SJSA1 (cell line): ENCODE results near the gene HCK. TPM values are rescaled to one million over a fixed set of nuclear protein-coding genes. Genes with fewer than 3 reads are reported as not detected.
"Not testable (repeated sequence)": the region's sequence is repeated elsewhere in the genome, so short reads cannot be mapped to it uniquely, and the experiment has no call there.

Source experiments
- DNase-seq, 2 experiments: peaks; one replicate each; pipeline ENCODE4 v3.0.0-alpha.2; 2015 to 2020; ENCODE audit warnings: low spot score in 2 of 2, low read depth in 1 of 2
- H3K27ac ChIP-seq: fragments of 250-450 bp; sonication (Bioruptor Pico); 2 replicates; pipeline ENCODE4 v1.5.1; 2020; ENCODE audit warnings: mild to moderate bottlenecking, moderate library complexity
- H3K27me3 ChIP-seq: fragments of 250-450 bp; sonication (Bioruptor Pico); replicated peaks from 2 replicates; pipeline ENCODE4 v1.5.1; 2020; ENCODE audit warnings: mild to moderate bottlenecking, moderate library complexity
- H3K36me3 ChIP-seq: fragments of 250-450 bp; sonication (Bioruptor Pico); 2 replicates; pipeline ENCODE4 v1.5.1; 2020; ENCODE audit warnings: mild to moderate bottlenecking
- H3K4me1 ChIP-seq: fragments of 250-450 bp; sonication (Bioruptor Pico); replicated peaks from 2 replicates; pipeline ENCODE4 v1.6.1; 2021; ENCODE audit warnings: mild to moderate bottlenecking
- H3K4me3 ChIP-seq: fragments of 250-450 bp; sonication (Bioruptor Pico); 2 replicates; pipeline ENCODE4 v1.5.1; 2020; ENCODE audit warnings: mild to moderate bottlenecking
- H3K9me3 ChIP-seq: fragments of 250-450 bp; sonication (Bioruptor Pico); replicated peaks from 2 replicates; pipeline ENCODE4 v1.5.1; 2020; ENCODE audit warnings: mild to moderate bottlenecking
- total RNA-seq: library from RNA; depleted of rRNA; stranded (reverse); fragments of >200 nt; shearing (Covaris generic); gene quantifications from 2 replicates; pipeline ENCODE4 v1.2.3, GENCODE V29; 2014

Gene HCK
- total RNA-seq, 1 experiment from 2014 or later: not detected

DNA sequence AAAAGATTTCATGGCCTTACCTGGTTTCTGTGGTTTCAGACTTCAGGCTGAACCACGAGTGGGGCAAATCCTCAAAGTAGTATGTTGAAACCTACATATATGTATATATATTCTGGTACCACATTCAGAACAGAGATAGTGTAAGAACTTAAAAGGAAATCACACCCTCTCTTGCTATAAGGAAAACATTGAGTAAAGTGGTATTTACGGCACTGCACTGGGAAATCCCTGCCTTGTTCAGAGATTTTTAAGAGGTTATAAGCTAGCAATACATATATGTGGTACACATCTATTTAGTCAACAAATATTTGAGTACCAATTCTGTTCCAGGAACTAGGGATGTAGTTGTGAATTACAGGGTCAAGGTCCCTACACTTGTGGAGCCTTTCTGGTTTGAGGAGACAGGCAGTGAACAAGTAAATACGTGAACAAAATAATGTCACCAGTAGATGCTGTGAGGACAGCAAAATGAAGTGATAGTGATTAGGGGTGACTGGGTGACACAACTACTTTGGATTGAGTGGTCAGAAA lies 59.2 kb downstream of the HCK start:
- Histone ChIP-seq H3K9me3 (0 out of 2 replicates have a peak, but pooled peaks cover 5% of the 10 kb centered on the region), H3K27me3 (peaks cover 7% of the 10 kb centered on the region; the same call in 1 of the 2 replicates), H3K27ac (no peak overlapping the region), H3K36me3 (peaks cover 26% of the 10 kb centered on the region), H3K4me3 (no peak overlapping the region), H3K4me1 (peaks cover 10% of the 10 kb centered on the region)
- DNase-seq: no peak

DNA sequence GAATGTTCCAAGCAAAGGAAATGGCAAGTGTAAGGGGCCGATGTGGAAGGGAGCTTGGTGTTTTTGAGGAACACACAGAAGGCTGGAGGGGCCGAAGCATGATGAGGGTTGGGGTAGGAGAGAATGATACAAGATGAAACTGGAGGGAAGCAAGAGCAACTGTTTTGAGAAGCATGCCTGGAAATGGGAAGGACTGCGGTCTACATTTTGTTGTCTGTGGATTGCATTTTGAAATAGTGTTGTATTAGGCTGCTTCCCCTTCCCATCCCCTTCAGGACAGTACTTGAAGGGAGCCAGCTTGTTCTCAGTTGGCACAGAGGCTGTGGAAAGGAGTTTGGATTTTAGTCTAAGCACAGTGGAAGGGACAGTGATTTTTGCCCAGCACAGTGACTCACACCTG lies 59.7 kb downstream of the HCK start:
- Histone ChIP-seq H3K27ac (no peak overlapping the region), H3K27me3 (peaks cover 4% of the 10 kb centered on the region; the same call in 1 of the 2 replicates), H3K4me3 (no peak overlapping the region), H3K9me3 (0 out of 2 replicates have a peak, but pooled peaks cover 5% of the 10 kb centered on the region), H3K36me3 (peaks cover 26% of the 10 kb centered on the region), H3K4me1 (peaks cover 10% of the 10 kb centered on the region)
- no peak for DNase-seq

DNA sequence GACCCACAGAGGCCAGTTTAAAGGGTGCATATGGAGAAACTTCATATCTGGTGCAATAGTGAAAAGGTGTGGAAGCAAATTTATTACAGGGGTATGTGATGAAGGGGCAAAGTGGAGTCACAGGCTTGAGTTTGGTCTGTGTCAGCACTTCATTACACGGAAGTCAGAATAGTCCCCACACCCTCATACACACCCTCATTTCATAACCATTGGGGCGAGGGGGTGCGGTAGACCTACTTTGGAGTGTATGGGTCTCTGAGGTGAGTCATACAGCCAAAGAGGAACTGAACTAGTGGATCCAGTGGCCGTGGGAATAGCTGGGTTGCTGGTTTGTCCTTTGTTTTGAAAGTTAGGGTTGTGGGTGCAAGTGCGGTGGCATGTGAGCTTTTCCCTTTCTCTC lies 60.8 kb downstream of the HCK start:
- Histone ChIP-seq H3K27me3 (no peaks in the 10 kb centered on the region), H3K27ac (no peak overlapping the region), H3K36me3 (peaks cover 27% of the 10 kb centered on the region), H3K9me3 (0 out of 2 replicates have a peak, but pooled peaks cover 5% of the 10 kb centered on the region), H3K4me1 (peaks cover 10% of the 10 kb centered on the region), H3K4me3 (no peak overlapping the region)
- no peak for DNase-seq

DNA sequence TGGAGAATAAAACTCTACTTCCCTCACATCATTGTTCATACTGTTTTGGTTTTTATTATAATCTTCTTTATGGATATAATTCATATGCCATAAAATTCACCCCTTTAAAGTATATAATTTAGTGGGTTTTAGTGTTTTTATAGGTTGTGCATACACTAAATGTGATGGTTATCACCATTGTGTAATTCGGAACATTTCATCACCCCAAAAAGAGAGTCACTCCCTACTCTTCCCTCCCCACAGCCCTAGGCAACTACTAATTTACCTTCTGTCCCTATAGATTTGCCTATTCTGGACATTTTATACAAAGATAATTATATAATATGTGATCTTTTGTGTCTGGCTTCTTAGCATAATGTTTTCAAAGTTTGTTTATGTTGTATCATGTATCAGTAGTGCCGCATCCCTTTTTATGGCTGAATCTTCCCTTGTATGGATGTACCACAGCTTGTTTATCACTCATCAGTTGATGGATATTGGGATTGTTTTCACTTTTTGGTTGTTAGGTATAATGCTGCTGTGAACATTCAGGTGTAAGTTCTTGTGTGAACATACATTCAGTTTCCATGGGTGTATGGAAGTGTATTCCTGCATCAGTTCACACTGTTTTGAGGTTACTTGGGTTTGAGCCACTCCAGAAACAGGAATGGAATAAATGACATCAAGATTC lies 61.7 kb downstream of the HCK start:
- H3K27me3 ChIP-seq: no peaks in the 10 kb centered on the region
- no peak for DNase-seq
- H3K9me3 ChIP-seq: 0 out of 2 replicates have a peak, but pooled peaks cover 5% of the 10 kb centered on the region
- no peak overlapping the region for H3K27ac ChIP-seq
- peaks cover 10% of the 10 kb centered on the region for H3K4me1 ChIP-seq
- H3K4me3 ChIP-seq: no peak overlapping the region
- H3K36me3 ChIP-seq: peaks cover 29% of the 10 kb centered on the region

DNA sequence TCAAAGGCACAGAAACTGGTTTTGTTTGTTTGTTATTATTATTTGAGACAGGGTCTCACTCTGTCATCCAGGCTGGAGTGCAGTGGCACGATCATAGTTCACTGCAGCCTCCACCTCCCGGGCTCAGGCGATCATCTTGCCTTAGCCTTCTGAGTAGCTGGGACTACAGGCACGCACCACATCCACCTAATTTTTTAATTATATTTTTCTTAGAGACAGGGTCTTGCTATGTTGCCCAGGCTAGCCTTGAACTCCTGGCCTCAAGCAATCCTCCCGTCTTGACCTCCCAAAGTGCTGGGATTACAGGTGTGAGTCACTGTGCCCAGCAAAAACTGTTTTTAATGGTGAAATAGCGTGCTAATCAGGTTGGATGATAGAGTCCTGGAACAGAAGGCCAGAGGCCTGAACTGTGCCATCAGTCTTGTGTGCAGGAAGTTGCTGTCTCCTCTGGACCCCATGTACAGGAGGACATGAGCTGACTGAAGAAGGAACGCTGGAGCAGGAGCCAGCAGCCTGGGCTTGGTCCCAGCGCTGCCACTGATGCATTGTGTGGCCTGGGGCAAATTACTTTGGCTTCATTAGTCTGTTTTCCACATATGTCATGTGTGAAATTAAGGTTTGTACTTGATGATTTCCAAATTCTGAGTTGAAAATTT lies 62.4 kb downstream of the HCK start:
- no peak overlapping the region for H3K4me3 ChIP-seq
- no peak overlapping the region for H3K27ac ChIP-seq
- H3K27me3 ChIP-seq: no peaks in the 10 kb centered on the region
- H3K4me1 ChIP-seq: peaks cover 10% of the 10 kb centered on the region
- H3K36me3 ChIP-seq: peaks cover 28% of the 10 kb centered on the region
- 0 out of 2 replicates have a peak, but pooled peaks cover 2% of the 10 kb centered on the region for H3K9me3 ChIP-seq
- no peak for DNase-seq

DNA sequence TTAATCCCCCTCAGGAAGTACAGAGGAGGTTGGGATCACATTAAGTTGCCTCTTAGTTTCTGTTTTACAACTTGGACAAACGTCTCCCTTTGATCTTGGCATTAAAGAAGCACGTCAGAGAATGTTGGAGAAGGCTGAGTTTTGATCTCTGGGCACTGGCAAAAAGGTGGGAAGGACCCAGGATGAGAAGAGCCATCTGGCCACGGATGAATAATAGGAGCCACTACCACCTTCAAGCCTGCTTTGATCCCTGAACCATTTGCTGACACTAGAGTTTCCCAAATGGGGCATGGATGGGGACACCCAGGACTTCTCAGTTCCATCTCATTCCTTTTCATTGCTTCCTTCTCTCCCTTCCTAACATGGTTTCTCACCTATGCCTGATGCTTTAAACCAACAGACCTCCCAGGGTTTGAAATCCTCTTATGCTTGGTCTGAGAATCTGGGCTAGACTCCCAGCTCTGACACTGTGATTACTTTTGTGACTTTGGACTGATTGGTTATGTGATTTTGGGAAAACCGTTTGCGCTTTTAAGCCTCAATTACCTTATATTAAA lies 63.2 kb downstream of the HCK start:
- Histone ChIP-seq H3K4me3 (no peak overlapping the region), H3K4me1 (peaks cover 8% of the 10 kb centered on the region), H3K36me3 (peaks cover 22% of the 10 kb centered on the region), H3K9me3 (0 out of 2 replicates have a peak, but pooled peaks cover 2% of the 10 kb centered on the region), H3K27ac (no peak overlapping the region), H3K27me3 (no peaks in the 10 kb centered on the region)
- no peak for DNase-seq

DNA sequence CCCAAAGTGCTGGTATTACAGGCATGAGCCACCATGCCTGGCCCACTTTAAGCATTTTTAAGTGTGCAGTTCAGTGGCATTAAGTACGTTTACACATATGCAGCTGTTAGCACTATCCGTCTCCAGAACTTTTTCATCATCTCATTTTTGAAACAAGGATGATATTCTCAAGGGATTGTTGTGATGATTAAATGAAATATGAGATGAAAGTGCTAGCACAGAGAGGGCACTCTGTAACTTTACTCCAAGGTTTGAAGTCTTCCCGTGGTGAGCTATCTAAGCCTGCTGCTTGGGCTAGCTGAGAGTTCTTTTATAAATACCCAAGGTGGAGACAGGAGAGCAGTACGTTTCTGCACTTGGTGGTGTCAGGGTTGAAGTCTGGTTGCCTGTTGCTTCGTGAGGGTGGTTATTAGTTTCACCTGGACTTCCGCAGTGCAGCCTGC lies 64.1 kb downstream of the HCK start:
- peaks cover under 1% of the 10 kb centered on the region; the same call in 1 of the 2 replicates for H3K4me1 ChIP-seq
- no peak for DNase-seq

DNA sequence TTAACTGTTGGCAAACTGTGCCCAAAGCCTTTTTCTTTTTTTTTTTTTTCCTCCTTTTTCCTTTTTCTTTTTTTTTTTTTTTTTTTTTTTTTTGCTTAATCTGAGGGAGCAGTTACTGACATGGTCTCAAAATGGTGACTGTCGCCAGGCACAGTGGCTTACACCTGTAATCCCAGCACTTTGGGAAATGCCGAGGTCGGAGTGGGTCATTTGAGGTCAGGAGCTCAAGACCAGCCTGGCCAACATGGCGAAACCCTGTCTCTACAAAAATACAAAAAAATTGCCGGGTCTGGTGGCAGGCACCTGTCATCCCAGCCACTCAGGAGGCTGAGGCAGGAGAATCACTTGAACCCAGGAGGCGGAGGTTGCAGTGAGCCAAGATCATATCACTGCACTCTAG lies 64.8 kb downstream of the HCK start:
- H3K9me3 ChIP-seq, DNase-seq: not testable (repeated sequence)

More for the DNA sequence above, 64.1 kb downstream of the HCK start:
- Histone ChIP-seq H3K9me3 (0 out of 2 replicates have a peak, but pooled peaks cover 2% of the 10 kb centered on the region), H3K27me3 (no peaks in the 10 kb centered on the region), H3K27ac (no peak overlapping the region), H3K36me3 (peaks cover 19% of the 10 kb centered on the region), H3K4me3 (no peak overlapping the region)

DNA sequence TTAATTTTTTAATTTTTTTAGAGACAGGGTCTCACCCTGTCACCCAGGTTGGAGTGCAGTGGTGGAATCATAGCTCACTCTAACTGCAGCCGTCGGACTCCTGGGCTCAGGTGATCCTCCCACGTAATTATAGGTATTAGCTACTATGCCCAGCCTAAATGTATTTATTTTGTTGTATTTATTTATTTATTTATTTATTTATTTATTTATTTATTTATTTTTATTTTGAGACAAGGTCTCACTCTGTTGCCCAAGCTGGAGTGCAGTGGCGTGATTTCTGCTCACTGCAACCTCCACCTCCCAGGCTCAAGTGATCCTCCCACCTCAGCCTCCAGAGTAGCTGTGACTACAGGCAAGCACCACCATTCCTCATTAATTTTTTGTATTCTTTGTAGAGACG lies 66.4 kb downstream of the HCK start:
- H3K9me3 ChIP-seq, H3K4me1 ChIP-seq, H3K4me3 ChIP-seq, DNase-seq, H3K27me3 ChIP-seq, H3K27ac ChIP-seq: not testable (repeated sequence)
- H3K36me3 ChIP-seq: peaks cover 10% of the 10 kb centered on the region

More for the DNA sequence above, 64.8 kb downstream of the HCK start:
- not testable (repeated sequence) for H3K27ac ChIP-seq, H3K27me3 ChIP-seq, H3K4me1 ChIP-seq, H3K4me3 ChIP-seq
- peaks cover 12% of the 10 kb centered on the region for H3K36me3 ChIP-seq

DNA sequence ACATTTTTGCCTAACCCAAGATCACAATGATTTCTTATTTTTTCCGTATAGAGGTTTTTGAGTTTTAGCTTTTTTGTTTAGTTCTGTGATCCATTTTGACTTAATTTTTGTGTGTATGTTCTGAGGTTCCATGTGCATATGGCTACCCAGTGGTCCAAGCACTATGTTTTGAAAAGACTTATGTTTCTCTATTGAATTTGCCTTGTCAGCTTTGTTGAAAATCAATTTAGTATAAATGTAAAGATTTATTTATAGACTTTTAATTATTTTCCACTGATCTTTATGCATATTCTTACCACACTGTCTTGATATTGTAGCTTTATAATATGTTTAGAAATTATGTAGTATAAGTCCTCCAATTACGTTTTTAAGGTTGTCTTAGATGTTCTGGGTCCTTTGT lies 67.7 kb downstream of the HCK start:
- H3K9me3 ChIP-seq: no peaks in the 10 kb centered on the region
- DNase-seq: no peak
- H3K4me1 ChIP-seq: no peaks in the 10 kb centered on the region
- H3K36me3 ChIP-seq: peaks cover 16% of the 10 kb centered on the region
- no peaks in the 10 kb centered on the region for H3K27me3 ChIP-seq
- no peak overlapping the region for H3K27ac ChIP-seq
- no peak overlapping the region for H3K4me3 ChIP-seq

DNA sequence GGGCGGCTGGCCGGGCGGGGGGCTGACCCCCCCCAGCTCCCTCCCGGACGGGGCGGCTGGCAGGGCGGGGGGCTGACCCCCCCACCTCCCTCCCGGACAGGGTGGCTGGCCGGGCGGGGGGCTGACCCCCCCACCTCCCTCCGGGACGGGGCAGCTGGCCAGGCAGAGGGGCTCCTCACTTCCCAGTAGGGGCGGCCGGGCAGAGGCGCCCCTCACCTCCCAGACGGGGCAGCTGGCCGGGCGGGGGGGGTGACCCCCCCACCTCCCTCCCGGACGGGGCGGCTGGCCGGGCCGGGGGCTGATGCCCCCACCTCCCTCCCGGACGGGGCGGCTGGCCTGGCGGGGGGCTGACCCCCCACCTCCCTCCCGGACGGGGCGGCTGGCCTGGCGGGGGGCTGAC lies 69.9 kb downstream of the HCK start:
- not testable (repeated sequence) for H3K27ac ChIP-seq, H3K27me3 ChIP-seq, DNase-seq, H3K9me3 ChIP-seq, H3K4me3 ChIP-seq, H3K4me1 ChIP-seq
- H3K36me3 ChIP-seq: peaks cover 17% of the 10 kb centered on the region

DNA sequence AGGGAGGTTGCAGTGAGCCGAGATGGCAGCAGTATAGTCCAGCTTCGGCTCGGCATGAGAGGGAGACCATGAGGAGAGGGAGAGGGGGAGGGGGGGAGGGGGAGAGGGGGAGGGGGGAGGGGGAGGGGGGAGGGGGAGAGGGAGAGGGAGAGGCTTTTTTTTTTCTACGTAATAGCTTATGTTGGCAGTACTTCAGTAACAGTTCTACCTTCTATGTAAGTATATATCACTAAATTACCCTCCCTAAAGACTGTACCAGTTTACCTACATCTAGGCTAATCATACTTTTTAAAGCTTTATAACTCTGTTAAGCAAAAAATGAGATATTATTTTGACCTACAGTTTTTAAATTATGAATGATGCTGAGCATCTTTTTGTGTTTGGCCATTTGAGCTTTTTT lies 71.0 kb downstream of the HCK start:
- Histone ChIP-seq H3K27me3 (no peaks in the 10 kb centered on the region), H3K36me3 (peaks cover 22% of the 10 kb centered on the region), H3K4me3 (no peak overlapping the region), H3K9me3 (no peaks in the 10 kb centered on the region), H3K27ac (no peak overlapping the region), H3K4me1 (no peaks in the 10 kb centered on the region)
- no peak for DNase-seq

DNA sequence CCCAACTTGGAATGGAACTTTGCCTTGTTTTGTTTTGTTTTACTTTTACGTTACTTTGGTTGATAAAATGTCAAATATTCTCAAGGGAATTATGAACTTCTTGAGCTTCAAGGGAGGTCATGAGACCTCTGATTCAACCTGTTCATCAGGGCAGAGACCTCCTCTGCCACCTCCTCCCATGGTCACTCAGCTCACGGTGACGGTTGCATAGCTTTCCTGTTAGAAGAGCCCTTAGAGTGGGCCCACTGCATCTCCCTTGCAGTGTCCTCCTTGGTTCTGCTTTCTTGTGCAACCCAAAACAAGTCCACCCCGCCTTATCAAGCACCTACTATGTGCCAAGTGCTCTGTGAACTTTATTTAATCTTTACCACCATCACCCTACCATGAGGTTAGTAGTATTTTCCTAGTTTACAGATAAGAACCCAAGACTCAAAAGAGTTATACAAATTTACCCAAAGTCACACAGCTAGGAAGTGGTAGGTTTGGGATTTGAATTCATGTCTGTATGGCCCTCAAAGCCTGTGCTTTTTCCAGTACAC lies 72.9 kb downstream of the HCK start:
- no peak overlapping the region for H3K27ac ChIP-seq
- no peaks in the 10 kb centered on the region for H3K4me1 ChIP-seq
- no peak overlapping the region for H3K4me3 ChIP-seq
- H3K27me3 ChIP-seq: no peaks in the 10 kb centered on the region
- H3K36me3 ChIP-seq: peaks cover 29% of the 10 kb centered on the region
- DNase-seq: no peak
- no peaks in the 10 kb centered on the region for H3K9me3 ChIP-seq

DNA sequence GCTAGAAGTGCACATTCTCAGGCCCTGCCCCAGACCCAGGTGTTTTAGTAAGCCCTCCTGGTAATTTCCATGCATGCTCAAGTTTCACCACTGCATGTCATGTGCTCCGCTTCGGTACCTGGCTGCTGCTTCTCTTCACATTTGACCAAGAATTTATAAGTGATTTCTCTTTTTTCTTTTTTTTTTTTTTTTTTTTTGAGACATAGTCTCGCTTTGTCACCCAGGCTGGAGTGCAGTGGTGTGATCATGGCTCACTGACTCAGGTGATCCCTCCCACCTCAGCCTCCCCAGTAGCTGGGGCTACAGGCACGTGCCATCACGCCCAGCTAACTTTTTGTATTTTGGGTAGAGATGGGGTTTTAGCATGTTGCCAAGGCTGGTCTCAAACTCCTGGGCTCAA lies 73.5 kb downstream of the HCK start:
- H3K27ac ChIP-seq: no peak overlapping the region
- H3K4me3 ChIP-seq: no peak overlapping the region
- H3K9me3 ChIP-seq: no peaks in the 10 kb centered on the region
- H3K4me1 ChIP-seq: no peaks in the 10 kb centered on the region
- peaks cover 34% of the 10 kb centered on the region for H3K36me3 ChIP-seq
- no peak for DNase-seq
- H3K27me3 ChIP-seq: no peaks in the 10 kb centered on the region
